HG02610 (cell line): Measurements from ENCODE around the gene NEURL1B.

Experiments
- ATAC-seq: cut with Tn5 transposase; IDR thresholded peaks from one replicate; pipeline ENCODE4 v1.9.1; 2021; ENCODE audit warnings: mild to moderate bottlenecking, moderate library complexity; ENCODE audit not compliant: unreplicated experiment

NEURL1B gene

GRCh38 chr5:172607213-172607793 lies 33.8 kb upstream of the NEURL1B start:
- no peak for ATAC-seq

GRCh38 chr5:172608773-172609172 lies 32.3 kb upstream of the NEURL1B start:
- no peak for ATAC-seq

DNA sequence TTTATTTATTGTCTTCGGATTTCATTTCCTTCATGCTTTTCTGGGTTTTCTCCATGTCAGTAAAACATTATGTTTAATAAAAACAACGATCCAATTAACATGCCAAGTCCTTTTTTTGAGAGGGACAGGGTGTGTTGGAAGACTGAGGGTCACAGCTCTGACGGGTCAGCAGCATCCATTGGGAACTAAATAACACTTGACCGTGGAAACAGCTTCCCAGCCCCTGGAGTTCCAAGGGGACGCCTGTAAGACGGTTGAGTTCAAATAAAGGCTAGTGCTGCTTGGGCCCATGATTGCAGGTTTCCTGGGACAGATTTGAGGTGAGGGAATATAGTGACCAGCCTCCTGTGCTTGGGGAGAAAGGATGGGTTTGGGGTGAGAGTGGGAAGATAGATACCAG lies 30.4 kb upstream of the NEURL1B start:
- no peak for ATAC-seq

DNA sequence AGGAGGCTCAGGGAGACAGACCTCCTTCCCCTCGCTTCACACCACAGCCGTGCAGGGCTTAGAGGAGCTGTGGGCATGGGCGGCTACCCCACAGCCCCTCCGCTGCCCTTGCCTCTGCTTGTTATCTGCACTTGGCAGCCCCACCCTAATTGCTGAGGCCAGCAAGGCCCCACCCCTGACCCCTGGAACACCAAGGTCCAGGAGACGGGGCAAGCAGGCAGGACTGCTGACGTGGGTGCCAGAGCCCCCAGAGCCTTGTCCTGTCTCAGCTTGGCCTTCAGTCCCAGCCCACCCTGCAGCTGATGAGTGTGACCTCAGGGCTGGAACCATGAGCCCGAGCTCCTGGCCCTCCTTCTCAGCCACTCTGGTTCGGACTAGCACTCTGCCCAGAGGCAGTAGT lies 29.1 kb upstream of the NEURL1B start:
- no peak for ATAC-seq

- ATAC-seq, result no peak
Measured at GRCh38 chr5:172612771-172613170, 28.3 kb upstream of the NEURL1B start.

DNA sequence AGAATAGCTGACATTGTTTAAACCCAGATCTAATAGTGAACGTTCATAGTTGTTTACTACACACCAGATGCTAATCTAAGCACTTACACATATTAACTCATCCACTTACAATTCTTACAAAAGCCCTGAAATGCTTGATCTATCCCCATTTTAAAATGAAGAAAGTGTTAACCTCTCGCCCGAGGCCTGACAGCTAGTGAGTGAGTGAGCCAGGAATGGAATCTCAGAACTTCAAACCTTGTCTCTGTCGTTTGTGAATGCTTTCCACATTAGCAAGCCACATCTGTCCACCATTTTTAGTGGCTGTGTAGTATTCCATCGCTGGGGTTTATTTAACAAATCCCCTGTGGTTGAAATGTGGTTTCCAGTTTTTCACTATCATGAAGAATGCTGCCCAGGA lies 24.9 kb upstream of the NEURL1B start:
- ATAC-seq, result no peak

DNA sequence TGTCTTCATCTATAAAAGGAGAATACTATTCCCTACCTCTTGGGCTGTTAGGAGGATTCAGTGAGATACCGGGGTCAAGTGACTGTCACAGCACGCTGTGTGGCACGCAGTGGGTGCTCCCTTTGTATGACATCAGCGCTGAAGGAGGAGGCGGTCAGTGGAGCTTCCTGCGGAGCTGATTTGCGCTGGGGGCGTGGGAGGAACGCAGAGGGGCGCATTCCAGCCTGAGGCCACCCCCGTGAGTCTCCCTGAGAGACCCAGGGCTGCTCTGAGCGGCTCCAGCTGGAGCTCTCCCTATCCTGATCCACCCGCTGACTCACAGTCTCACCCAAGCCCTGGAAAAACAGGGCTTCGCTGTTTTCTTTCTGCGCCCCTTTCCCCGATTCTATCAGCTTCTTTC lies 24.3 kb upstream of the NEURL1B start:
- no peak for ATAC-seq

GRCh38 chr5:172617817-172618216 lies 23.2 kb upstream of the NEURL1B start:
- no peak for ATAC-seq

GRCh38 chr5:172618574-172619365 lies 22.3 kb upstream of the NEURL1B start:
- ATAC-seq, result no peak

- no peak for ATAC-seq
Measured at GRCh38 chr5:172620506-172620905, 20.6 kb upstream of the NEURL1B start.

GRCh38 chr5:172622091-172623046 lies 18.7 kb upstream of the NEURL1B start:
- ATAC-seq, result no peak

DNA sequence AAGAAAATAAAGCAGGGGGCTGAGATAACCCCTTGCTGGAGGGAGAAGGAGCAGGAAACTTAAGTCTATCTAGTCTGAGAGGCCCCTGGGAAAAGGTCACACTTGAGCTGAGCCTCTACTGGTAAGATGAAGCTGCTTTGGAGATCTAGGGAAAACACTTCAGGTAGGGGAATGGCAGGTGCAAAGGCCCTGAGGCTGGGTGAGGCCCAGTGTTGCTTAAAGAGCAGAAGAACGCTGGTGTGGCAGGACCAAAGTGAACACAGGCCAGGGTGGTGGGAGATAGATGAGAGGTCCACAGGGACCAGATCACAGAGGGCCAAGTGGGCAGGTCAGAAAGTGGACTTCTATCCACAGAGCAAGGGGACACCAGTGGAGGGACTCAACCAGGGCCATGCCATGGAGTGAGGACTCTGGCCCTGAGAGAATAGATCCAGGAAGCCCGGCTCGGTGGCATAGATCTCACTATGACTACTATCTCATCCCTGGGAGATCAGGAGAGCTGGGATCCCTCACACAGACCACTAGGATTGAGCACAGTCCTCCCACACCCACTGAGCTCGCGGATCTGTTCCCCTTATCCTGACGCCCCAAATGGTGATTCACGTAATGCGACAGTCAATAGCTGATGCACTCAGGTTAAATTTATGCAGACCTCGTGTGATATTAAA lies 17.6 kb upstream of the NEURL1B start:
- ATAC-seq, result no peak

DNA sequence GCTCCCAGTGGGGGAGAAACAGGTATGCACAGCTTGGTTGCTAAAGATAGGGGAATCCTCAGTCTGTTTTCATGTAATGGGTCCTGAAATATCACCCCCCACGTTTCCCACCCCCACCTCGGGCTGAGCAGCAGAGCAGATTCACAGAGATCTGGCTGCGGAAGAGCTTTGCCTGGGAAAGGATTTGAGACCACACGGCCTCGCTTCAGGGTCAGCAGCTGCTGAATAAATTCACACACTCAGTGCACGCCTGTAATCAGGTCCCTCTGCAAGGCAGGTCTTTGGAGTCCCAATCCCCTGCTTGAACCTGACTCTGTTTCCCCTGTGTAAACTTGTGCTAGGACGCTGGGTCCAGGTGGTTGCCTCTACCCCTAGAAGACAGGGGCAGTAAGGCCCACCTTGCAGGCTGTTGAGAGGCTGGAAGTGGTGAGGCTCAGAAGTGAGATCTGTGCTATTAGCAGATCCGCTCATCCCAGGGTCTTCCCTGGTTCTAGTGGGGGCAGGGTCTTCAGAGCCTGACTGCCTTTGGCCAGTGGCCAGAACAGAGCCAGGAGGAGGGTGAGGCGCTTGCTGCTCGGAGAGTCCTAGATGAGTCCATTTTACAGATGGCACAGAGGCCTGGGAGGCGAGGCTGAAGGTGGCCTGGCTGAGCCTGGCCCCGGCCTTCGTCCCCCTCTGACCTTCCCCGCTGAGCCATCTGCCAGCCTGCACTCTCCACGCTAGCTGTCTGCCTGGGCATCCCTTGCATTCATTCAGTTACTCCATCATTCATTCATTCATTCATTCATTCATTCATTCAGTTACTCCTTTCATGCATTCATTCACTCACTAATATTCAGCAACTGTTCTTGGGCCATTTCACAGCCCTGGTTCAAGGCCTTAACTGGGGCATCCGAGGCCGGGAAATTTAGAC lies 16.7 kb upstream of the NEURL1B start:
- no peak for ATAC-seq

GRCh38 chr5:172624996-172625964 lies 15.8 kb upstream of the NEURL1B start:
- ATAC-seq, result no peak

DNA sequence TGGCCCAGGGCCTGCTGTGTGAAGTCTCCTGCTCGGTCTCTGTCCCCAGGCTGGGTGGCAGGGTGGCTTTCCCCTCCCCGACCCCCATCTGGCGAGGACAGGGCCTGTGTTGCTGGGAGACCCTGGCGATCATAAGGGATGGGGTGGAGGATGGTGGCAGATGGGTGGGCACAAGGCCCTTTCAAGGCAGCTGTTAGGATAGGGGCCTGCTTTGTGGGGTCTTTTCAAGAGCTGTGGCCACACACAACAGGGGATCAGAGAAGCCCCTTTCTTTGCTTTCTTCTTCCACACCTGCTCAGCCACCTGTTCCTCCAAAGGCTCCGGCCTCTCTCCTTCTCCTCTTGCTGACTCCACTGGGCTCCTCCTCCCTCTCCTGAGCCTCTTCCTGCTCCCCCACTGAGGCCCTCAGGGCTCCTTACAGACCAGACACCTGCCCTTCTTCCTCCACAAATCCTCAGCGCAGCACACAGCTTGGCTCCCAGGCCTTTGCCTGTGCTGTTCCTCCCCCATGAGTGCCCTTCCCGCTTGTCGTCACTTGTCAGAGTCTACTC lies 15.0 kb upstream of the NEURL1B start:
- no peak for ATAC-seq

GRCh38 chr5:172630082-172630481 lies 11.0 kb upstream of the NEURL1B start:
- no peak for ATAC-seq

DNA sequence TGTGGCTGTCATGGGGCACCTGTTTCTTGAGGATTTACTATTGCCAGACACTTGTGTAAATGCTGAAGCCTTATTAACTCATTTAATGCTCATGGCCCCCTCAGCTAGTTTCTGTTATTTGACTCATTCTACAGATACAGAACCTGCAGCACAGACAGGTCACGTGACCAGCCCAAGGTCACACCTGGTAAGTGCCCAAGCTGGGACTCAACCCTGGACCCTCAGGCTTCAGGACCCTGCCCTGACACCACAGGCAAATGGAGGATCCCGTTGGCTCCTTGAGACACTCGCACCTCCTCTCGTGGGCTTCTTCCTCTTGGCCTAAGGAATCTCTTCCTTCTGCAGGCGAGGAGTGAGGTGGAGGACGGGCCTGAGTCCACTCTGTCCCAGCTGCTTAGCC lies 10.6 kb upstream of the NEURL1B start:
- no peak for ATAC-seq

- ATAC-seq, result no peak
Measured at GRCh38 chr5:172630986-172631385, 10.1 kb upstream of the NEURL1B start.
